Neutrophil (primary cell): ENCODE results near the gene APOL6.

ENCODE experiments used
- H3K27ac ChIP-seq: fragments of 200-600 bp; sonication (generic); 2 replicates; pipeline ENCODE4 v1.5.1; 2016; ENCODE audit warnings: mild to moderate bottlenecking, moderate library complexity
- H3K27me3 ChIP-seq: fragments of 200-600 bp; sonication (generic); 2 replicates; pipeline ENCODE4 v1.6.0; 2016; ENCODE audit warnings: mild to moderate bottlenecking
- H3K36me3 ChIP-seq: fragments of 200-600 bp; sonication (generic); 2 replicates; pipeline ENCODE4 v1.5.1; 2017
- H3K4me1 ChIP-seq, 2 experiments: fragments of 200-600 bp in 1 of 2; sonication (generic) in 1 of 2; 1 replicate in 1 of 2; 2 replicates in 1 of 2; pipeline versions ENCODE4 v1.5.1 to v1.6.1; 2013 to 2016; ENCODE audit warnings: low read depth in 1 of 2, low read length in 1 of 2, mild to moderate bottlenecking in 1 of 2, moderate library complexity in 1 of 2; ENCODE audit not compliant: control insufficient read depth in 1 of 2, insufficient read depth in 1 of 2
- H3K4me3 ChIP-seq, 2 experiments: fragments of 200-600 bp in 1 of 2; sonication (generic) in 1 of 2; 1 replicate in 1 of 2; 2 replicates in 1 of 2; pipeline ENCODE4 v1.5.1; 2013 to 2016; ENCODE audit warnings: low read depth in 1 of 2, low read length in 1 of 2, mild to moderate bottlenecking in 1 of 2, moderate library complexity in 1 of 2
- H3K9me3 ChIP-seq: fragments of 200-600 bp; sonication (generic); 2 replicates; pipeline ENCODE4 v1.5.1; 2016
- CTCF ChIP-seq: fragments of 200-600 bp; sonication (generic); IDR thresholded peaks from 2 replicates; pipeline ENCODE4 v1.5.1; 2016; ENCODE audit warnings: antibody characterized with exemption

APOL6 gene

DNA sequence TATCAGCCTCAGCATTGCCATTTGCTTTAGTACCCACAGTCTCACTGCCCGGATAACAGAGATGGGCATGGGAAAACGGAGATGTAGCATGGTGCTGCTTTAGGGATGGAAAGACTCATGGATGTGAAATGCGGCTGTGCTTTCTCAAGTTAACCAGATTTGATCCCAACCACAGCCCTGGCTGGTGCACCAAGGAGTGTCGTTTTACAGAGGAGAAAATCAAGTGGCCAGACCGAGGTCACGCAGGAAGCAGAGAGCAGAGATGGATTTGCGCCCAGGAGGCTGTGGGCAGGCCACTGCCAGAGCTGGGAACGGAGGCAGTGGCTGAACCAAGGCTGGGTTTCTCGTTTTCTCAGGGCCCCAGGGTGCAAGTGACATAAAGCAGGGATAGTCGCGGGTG is 40.2 kb upstream of the APOL6 start:
- no peak overlapping the region for H3K4me3 ChIP-seq
- TF ChIP-seq CTCF, result no peak
- H3K27ac ChIP-seq, result no peak overlapping the region
- no peaks in the 10 kb centered on the region for H3K36me3 ChIP-seq
- H3K4me1 ChIP-seq, result no peaks in the 10 kb centered on the region
- no peaks in the 10 kb centered on the region for H3K9me3 ChIP-seq
- peaks cover 43% of the 10 kb centered on the region for H3K27me3 ChIP-seq

- Histone ChIP-seq H3K4me1 (no peaks in the 10 kb centered on the region), H3K27me3 (peaks cover 40% of the 10 kb centered on the region), H3K4me3 (no peak overlapping the region), H3K27ac (no peak overlapping the region), H3K36me3 (no peaks in the 10 kb centered on the region), H3K9me3 (no peaks in the 10 kb centered on the region)
- TF ChIP-seq CTCF, result no peak
Observed at GRCh38 chr22:35609261-35609660, 39.0 kb upstream of the APOL6 start.

DNA sequence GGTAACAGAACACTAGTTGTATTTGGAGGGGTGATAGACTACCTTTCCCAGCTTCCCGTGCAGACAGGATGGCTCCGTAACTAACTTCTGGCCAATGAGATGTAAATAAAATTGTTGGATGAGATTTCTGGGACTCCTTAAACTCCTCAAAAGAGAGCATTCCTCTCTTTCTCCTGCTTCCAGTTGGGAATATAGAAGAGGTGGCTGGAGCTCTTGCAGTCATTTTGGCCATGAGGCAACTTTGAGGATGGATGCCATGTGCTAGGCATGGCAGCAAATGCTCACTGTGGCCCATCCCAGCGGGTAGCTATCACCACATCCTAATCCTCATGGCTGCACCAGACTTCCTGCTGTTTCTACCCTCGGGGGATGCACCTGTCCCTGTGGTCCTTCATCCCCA is 38.5 kb upstream of the APOL6 start:
- no peaks in the 10 kb centered on the region for H3K36me3 ChIP-seq
- H3K4me3 ChIP-seq, result no peak overlapping the region
- H3K27ac ChIP-seq, result no peak overlapping the region
- peaks cover 38% of the 10 kb centered on the region for H3K27me3 ChIP-seq
- H3K9me3 ChIP-seq, result no peaks in the 10 kb centered on the region
- no peak for TF ChIP-seq CTCF
- H3K4me1 ChIP-seq, result no peaks in the 10 kb centered on the region

DNA sequence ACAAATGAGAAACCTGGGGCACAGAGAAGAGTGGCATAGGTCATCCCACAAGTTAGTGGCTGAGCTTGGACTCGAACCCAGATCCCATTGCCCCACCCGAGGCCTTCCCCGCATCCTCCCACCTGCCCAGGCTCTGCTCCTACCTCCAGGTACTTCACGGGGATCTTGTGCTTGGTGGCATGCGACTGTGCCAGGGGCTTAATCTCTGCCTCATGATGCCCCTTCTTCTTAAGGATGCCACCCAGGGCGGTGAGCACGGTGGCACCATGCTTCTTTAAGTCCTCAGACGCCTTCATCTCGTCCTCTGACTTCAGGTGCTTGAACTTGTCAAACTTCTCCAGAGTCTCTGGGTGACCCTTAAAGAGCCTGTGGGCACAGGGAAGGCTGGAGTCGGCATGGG is 37.5 kb upstream of the APOL6 start:
- H3K4me3 ChIP-seq, result no peak overlapping the region

GRCh38 chr22:35611200-35611890 is 36.9 kb upstream of the APOL6 start:
- Histone ChIP-seq H3K4me1 (no peaks in the 10 kb centered on the region), H3K27ac (no peak overlapping the region), H3K27me3 (peaks cover 38% of the 10 kb centered on the region), H3K9me3 (no peaks in the 10 kb centered on the region), H3K4me3 (no peak overlapping the region), H3K36me3 (no peaks in the 10 kb centered on the region)
- no peak for TF ChIP-seq CTCF

More for the DNA sequence above, 37.5 kb upstream of the APOL6 start:
- no peak for TF ChIP-seq CTCF
- H3K36me3 ChIP-seq, result no peaks in the 10 kb centered on the region
- no peaks in the 10 kb centered on the region for H3K4me1 ChIP-seq
- no peak overlapping the region for H3K27ac ChIP-seq
- H3K9me3 ChIP-seq, result no peaks in the 10 kb centered on the region
- H3K27me3 ChIP-seq, result peaks cover 38% of the 10 kb centered on the region
